HUES48 (cell line): ENCODE data around the gene TM4SF5.
"Not testable (repeated sequence)": the region's sequence is repeated elsewhere in the genome, so short reads cannot be mapped to it uniquely, and the experiment has no call there.

Experiments used
- H3K27ac ChIP-seq: one replicate; pipeline ENCODE4 v1.7.0; 2013; ENCODE audit warnings: low read depth, low read length, inconsistent platforms
- H3K27me3 ChIP-seq: 2 replicates; pipeline ENCODE4 v1.6.1; 2013; ENCODE audit warnings: mild to moderate bottlenecking, low read length; ENCODE audit not compliant: control insufficient read depth, insufficient read depth
- H3K36me3 ChIP-seq: 2 replicates; pipeline ENCODE4 v1.6.1; 2013; ENCODE audit warnings: low read length; ENCODE audit not compliant: control insufficient read depth, insufficient read depth
- H3K4me1 ChIP-seq: 2 replicates; pipeline ENCODE4 v1.6.1; 2013; ENCODE audit warnings: mild to moderate bottlenecking, low read length; ENCODE audit not compliant: control insufficient read depth, insufficient read depth
- H3K4me3 ChIP-seq: 2 replicates; pipeline ENCODE4 v1.5.1; 2013; ENCODE audit warnings: mild to moderate bottlenecking, low read depth, low read length
- H3K9ac ChIP-seq: 2 replicates; pipeline ENCODE4 v1.6.1; 2013; ENCODE audit warnings: mild to moderate bottlenecking, low read depth, low read length, moderate library complexity
- H3K9me3 ChIP-seq: 2 replicates; pipeline ENCODE4 v1.6.1; 2013; ENCODE audit warnings: low read length; ENCODE audit not compliant: control insufficient read depth, insufficient read depth

TM4SF5 gene

DNA sequence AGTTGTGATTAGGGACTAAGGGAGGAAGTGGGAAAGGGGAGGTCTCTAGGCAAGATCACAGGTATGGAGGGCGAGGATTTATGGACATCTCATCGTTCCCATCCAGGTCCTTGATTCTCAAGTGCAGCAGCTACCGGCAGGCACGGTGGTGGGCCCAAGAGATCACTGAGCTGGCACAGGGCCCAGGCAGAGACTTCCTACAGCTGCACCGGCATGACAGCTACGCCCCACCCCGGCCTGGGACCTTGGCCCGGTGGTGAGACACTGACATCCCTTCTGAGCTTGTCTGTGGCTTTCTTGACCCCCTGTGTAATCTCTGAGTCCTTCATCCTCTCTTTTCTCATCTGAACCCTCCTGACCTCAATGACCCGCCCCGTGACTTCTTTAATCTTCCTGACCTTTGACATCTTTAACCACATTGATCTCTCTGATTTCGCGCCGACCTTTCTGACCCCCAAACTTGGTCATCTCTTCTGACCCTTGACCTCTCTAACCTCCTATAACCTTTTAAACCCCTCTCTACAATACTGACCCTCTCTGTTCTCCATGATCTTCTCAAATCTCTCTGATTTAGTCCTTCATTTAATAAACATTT, 39.1 kb downstream of the TM4SF5 start:
- Histone ChIP-seq H3K4me3 (no peak overlapping the region), H3K9me3 (no peaks in the 10 kb centered on the region), H3K27ac (no peak overlapping the region), H3K4me1 (peaks cover 7% of the 10 kb centered on the region; the same call in 1 of the 2 replicates), H3K9ac (no peak overlapping the region), H3K36me3 (peaks cover 48% of the 10 kb centered on the region), H3K27me3 (no peaks in the 10 kb centered on the region)

DNA sequence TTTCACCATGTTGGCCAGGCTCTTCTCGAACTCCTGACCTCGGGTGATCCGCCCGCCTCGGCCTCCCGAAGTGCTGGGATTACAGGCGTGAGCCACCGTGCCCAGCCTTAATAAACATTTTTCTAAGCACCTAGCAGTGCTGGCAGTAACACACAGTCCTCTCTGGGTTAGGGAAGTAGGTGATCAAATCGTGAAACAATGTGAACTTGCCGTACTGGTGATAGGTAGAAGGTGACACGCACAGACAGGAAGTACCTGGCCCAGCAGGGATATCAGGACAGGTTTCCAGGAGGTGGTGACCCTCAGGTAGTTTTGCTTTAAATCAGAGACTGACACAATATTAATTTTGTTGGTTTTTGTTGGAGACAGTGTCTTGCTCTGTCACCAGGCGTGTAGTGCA, 39.8 kb downstream of the TM4SF5 start:
- Histone ChIP-seq H3K27ac (no peak overlapping the region), H3K36me3 (peaks cover 54% of the 10 kb centered on the region)

DNA sequence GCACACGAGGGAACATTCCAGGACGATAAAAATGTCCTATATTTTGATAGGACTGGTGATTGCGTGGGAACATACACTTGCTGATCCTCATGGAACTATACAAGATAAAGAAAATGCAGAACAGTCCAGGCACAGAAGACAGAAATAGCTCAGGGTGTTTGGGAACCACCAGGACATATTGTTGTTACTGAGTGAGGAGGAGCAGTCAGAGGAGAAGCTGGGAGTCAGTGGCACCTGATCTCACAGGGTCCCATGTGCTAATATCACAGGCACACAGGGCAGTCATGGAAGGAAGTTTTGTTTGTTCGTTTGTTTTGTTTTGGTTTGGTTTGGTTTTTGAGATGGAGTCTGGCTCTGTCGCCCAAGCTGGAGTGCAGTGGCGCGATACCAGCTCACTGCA, 41.0 kb downstream of the TM4SF5 start:
- H3K36me3 ChIP-seq: peaks cover 63% of the 10 kb centered on the region
- no peaks in the 10 kb centered on the region for H3K27me3 ChIP-seq
- H3K27ac ChIP-seq: no peak overlapping the region
- no peaks in the 10 kb centered on the region for H3K9me3 ChIP-seq
- H3K9ac ChIP-seq: no peak overlapping the region
- peaks cover 6% of the 10 kb centered on the region; the same call in 1 of the 2 replicates for H3K4me1 ChIP-seq
- H3K4me3 ChIP-seq: no peak overlapping the region

More for the DNA sequence above, 39.8 kb downstream of the TM4SF5 start:
- Histone ChIP-seq H3K4me3 (no peak overlapping the region), H3K9me3 (no peaks in the 10 kb centered on the region), H3K9ac (no peak overlapping the region), H3K27me3 (no peaks in the 10 kb centered on the region), H3K4me1 (peaks cover 7% of the 10 kb centered on the region; the same call in 1 of the 2 replicates)

DNA sequence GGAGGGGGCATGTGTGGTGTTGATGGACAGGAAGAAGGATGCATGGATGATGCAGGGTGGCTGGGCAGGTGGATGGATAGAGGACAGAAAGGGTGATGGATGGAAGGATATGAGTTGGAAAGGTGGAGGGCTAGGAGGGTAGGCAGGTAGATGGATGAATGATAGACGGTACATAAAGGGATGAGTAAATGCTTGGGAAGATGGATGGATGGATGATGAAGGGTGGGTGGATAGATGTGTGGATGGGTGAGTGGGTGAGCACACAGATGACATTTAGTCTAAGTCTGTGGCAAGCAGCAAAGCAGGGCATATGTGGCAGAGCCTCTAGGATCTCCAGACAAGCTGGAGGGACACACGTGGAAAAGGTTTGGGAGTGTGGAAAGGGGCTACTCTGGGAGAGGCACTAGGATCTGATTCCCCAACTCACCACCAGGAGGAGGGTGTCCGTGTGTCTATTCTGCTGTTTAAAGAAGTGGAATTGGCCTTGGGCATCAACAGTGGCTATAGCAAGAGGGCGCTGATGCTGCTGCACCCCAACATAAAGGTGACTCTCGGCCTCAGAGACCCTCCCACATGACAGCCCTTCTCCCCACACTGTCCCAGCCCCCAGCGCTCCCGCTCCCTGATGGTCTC, 43.5 kb downstream of the TM4SF5 start:
- H3K9ac ChIP-seq: no peak overlapping the region
- H3K27me3 ChIP-seq: no peaks in the 10 kb centered on the region
- no peaks in the 10 kb centered on the region for H3K4me1 ChIP-seq
- no peak overlapping the region for H3K27ac ChIP-seq
- peaks cover 59% of the 10 kb centered on the region for H3K36me3 ChIP-seq
- H3K9me3 ChIP-seq: no peaks in the 10 kb centered on the region
- no peak overlapping the region for H3K4me3 ChIP-seq

DNA sequence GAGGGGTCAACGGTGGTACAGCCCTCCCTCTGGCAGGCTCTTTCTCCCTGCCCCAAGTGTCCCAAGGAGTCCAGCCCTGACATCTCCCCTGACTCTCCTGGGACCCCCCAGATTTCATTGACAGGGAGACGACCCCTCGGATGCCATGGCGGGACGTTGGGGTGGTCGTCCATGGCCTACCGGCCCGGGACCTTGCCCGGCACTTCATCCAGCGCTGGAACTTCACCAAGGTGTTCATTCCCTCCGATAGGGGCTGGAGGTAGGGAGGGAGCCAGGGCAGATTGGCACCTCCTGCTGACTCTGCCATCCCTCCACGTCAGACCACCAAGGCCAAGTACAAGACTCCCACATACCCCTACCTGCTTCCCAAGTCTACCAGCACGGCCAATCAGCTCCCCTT, 45.1 kb downstream of the TM4SF5 start:
- peaks cover 55% of the 10 kb centered on the region for H3K36me3 ChIP-seq
- H3K4me3 ChIP-seq: no peak overlapping the region
- no peaks in the 10 kb centered on the region for H3K9me3 ChIP-seq
- no peak overlapping the region for H3K27ac ChIP-seq
- no peaks in the 10 kb centered on the region for H3K4me1 ChIP-seq
- no peaks in the 10 kb centered on the region for H3K27me3 ChIP-seq
- H3K9ac ChIP-seq: no peak overlapping the region

DNA sequence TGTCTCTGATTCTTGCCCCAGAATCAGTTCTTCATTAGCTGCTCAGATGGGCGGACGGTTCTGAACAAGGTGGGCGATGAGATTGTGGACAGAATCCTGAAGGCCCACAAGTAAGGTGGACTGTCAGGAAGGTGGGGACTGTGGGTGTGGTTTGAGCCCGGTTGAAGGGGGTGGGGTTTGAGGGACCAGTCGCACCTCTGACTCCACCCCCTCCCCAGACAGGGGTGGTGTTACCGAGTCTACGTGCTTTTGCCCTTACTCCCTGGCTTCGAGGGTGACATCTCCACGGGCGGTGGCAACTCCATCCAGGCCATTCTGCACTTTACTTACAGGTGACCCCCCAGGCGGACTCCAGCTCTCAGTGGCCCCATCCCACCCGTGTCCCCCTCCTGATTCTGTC, 46.6 kb downstream of the TM4SF5 start:
- no peaks in the 10 kb centered on the region for H3K9me3 ChIP-seq
- H3K27ac ChIP-seq: no peak overlapping the region
- H3K4me3 ChIP-seq: no peak overlapping the region
- H3K27me3 ChIP-seq: no peaks in the 10 kb centered on the region
- peaks cover 66% of the 10 kb centered on the region for H3K36me3 ChIP-seq
- no peaks in the 10 kb centered on the region for H3K4me1 ChIP-seq
- H3K9ac ChIP-seq: no peak overlapping the region

DNA sequence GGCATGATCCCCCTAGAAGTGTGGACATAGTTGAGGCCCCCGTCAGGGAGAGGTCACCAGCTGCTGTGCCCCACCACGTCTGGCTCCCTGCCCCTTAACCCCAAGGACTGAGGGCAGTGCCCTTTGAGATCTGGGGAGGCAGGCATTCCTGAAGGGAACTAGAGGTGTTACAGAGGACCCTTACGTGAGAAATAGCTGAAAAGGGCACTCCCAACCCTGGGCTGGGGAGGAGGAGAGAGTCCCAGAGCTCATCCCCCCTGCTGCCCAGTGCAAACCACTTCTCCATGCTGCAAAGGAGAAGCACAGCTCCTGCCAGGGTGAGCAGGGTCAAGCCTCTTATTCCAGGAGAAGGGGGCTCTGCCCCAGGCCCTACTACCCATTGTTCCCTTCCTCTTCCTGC, 51.1 kb downstream of the TM4SF5 start:
- Histone ChIP-seq H3K27ac (no peak overlapping the region), H3K4me3 (no peak overlapping the region), H3K36me3 (peaks cover 38% of the 10 kb centered on the region), H3K4me1 (no peaks in the 10 kb centered on the region), H3K9me3 (no peaks in the 10 kb centered on the region), H3K9ac (no peak overlapping the region), H3K27me3 (no peaks in the 10 kb centered on the region)

DNA sequence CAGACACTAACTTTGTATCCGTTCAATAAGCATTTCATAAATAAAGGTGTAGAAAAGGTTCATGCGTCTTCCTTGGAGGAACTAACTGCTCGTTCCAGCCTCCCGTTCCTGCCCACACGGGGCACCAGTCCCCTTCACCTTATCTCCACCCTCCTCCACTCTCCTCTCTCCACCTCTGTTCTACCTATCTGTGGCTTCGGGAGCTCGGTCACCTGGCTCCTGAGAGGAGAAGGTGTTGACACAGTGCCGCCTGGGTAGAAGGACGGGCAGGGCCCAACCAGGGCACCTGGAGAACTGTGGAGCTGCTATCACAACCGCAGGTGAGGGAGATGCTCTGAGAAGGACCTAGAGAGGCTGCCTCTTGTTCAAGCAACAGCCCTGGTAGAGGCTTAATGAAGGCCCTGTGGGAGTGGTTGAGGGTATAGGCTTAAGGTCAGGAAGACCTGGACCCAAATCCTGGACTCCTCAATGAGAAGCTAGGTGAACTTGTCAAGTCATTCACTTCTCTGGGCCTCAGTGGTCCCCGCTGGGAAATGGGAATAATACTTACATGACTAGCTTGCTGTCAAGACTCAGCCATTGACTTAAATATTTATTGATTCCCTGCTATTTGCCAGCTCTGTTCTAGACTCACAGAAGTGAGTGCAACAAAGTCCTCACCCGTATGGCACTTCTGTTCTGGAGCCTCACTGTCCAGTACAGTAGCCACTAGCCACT, 51.8 kb downstream of the TM4SF5 start:
- Histone ChIP-seq H3K36me3 (peaks cover 32% of the 10 kb centered on the region), H3K27me3 (no peaks in the 10 kb centered on the region), H3K9ac (no peak overlapping the region), H3K4me3 (no peak overlapping the region), H3K27ac (no peak overlapping the region), H3K4me1 (no peaks in the 10 kb centered on the region), H3K9me3 (no peaks in the 10 kb centered on the region)

DNA sequence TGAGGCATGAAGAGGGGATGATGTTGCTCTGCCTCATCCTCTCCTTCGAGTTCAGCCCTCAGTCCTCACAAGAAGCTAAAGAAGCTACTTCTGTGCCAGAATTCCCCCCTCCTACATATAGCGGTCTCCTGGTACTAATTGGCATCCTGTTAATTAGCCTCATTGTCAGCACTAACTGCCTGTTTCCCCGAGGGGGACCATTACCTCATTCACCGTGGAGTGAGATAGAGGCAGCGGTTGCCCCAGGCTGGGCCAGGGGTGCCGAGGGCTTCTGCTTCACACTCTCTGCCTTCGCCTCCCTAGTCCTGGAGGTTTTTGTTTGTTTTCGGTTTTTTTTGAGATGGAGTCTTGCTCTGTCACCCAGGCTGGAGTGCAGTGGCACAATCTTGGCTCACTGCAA, 55.7 kb downstream of the TM4SF5 start:
- no peaks in the 10 kb centered on the region for H3K4me1 ChIP-seq
- no peaks in the 10 kb centered on the region for H3K9me3 ChIP-seq
- H3K27me3 ChIP-seq: no peaks in the 10 kb centered on the region
- H3K36me3 ChIP-seq: peaks cover 13% of the 10 kb centered on the region
- H3K4me3 ChIP-seq: no peak overlapping the region
- no peak overlapping the region for H3K9ac ChIP-seq
- no peak overlapping the region for H3K27ac ChIP-seq

DNA sequence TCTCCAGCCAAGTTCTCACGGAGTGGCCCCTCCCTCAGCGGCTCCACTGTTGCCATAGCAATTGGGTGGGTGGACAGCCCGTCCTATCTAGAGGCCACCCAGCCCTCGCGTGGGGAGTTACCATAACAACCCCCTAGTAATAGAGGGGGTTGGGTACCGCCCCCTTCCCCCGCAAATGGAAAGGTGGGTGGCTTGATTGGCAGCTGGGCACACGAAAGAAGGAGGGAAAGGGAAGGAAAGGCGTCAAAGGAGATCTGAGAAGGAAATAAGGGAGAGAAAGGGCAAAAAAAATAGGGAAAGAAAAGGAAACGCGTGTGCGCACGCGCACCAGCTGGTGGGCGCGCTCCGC, 61.1 kb downstream of the TM4SF5 start:
- peak overlapping the region; percentile 75 for H3K4me3 ChIP-seq
- not testable (repeated sequence) for H3K9me3 ChIP-seq, H3K36me3 ChIP-seq, H3K9ac ChIP-seq, H3K27me3 ChIP-seq, H3K4me1 ChIP-seq
- peak overlapping the region; percentile 76 for H3K27ac ChIP-seq
